ENCODE measurements around the gene GAB4.
A peak's percentile ranks its signal among the peaks of the same experiment; 100 is the strongest.
"Not testable (repeated sequence)": the region's sequence is repeated elsewhere in the genome, so short reads cannot be mapped to it uniquely, and the experiment has no call there.

GAB4 gene

GRCh38 chr22:16958475-16958874 is 49.5 kb downstream of the GAB4 start:
- no peak for DNase-seq (ENCODE audit: low spot score)

- DNase-seq (ENCODE audit: low spot score), result no peak
Measured at GRCh38 chr22:16957781-16958180, 50.2 kb downstream of the GAB4 start.

- no peak for DNase-seq (ENCODE audit: low spot score)
Measured at GRCh38 chr22:16956290-16956689, 51.7 kb downstream of the GAB4 start.

- no peak for DNase-seq (ENCODE audit: low spot score)
Measured at GRCh38 chr22:16955678-16956210, 52.3 kb downstream of the GAB4 start.

GRCh38 chr22:16955081-16955480 is 52.9 kb downstream of the GAB4 start:
- DNase-seq (ENCODE audit: low spot score), result no peak

- DNase-seq (ENCODE audit: low spot score), result no peak
Measured at GRCh38 chr22:16954060-16954403, 54.0 kb downstream of the GAB4 start.

GRCh38 chr22:16953206-16954059 is 54.6 kb downstream of the GAB4 start:
- DNase-seq (ENCODE audit: low spot score), result no peak

- no peak for DNase-seq (ENCODE audit: low spot score)
Measured at GRCh38 chr22:16949561-16949960, 58.5 kb downstream of the GAB4 start.

- no peak for DNase-seq (ENCODE audit: low spot score)
Measured at GRCh38 chr22:16937811-16938210, 70.2 kb downstream of the GAB4 start.

GRCh38 chr22:16937209-16937608 is 70.8 kb downstream of the GAB4 start:
- DNase-seq (ENCODE audit: low spot score), result not testable (repeated sequence)

- DNase-seq (ENCODE audit: low spot score), result no peak
Measured at GRCh38 chr22:16936625-16937024, 71.4 kb downstream of the GAB4 start.

- DNase-seq (ENCODE audit: low spot score), result no peak
Measured at GRCh38 chr22:16935209-16935608, 72.8 kb downstream of the GAB4 start.

- DNase-seq (ENCODE audit: low spot score), result no peak
Measured at GRCh38 chr22:16933291-16934282, 74.4 kb downstream of the GAB4 start.

GRCh38 chr22:16932577-16932976 is 75.4 kb downstream of the GAB4 start:
- no peak for DNase-seq (ENCODE audit: low spot score)

- no peak for DNase-seq (ENCODE audit: low spot score)
Measured at GRCh38 chr22:16925407-16925966, 82.5 kb downstream of the GAB4 start.

- DNase-seq (ENCODE audit: low spot score), result no peak
Measured at GRCh38 chr22:16922706-16923105, 85.3 kb downstream of the GAB4 start.

GRCh38 chr22:16922076-16922475 is 85.9 kb downstream of the GAB4 start:
- DNase-seq (ENCODE audit: low spot score), result no peak

GRCh38 chr22:16917144-16918003 is 90.6 kb downstream of the GAB4 start:
- peak; percentile 33 for DNase-seq (ENCODE audit: low spot score)

- DNase-seq (ENCODE audit: low spot score), result no peak
Measured at GRCh38 chr22:16915701-16916100, 92.3 kb downstream of the GAB4 start.

- not testable (repeated sequence) for DNase-seq (ENCODE audit: low spot score)
Measured at GRCh38 chr22:16914911-16915310, 93.1 kb downstream of the GAB4 start.

- no peak for DNase-seq (ENCODE audit: low spot score)
Measured at GRCh38 chr22:16914006-16914405, 94.0 kb downstream of the GAB4 start.

All from kidney capillary endothelial cell (primary cell).